ENCODE results near the gene CACNA2D3. TPM values are rescaled to one million over a fixed set of nuclear protein-coding genes. Genes with fewer than 3 reads are reported as not detected.

CACNA2D3 gene
- total and polyA plus RNA-seq, 12 donors: 0.51 to 43.5 (median 19.3) TPM

GRCh38 chr3:55119268-55119667, 996.9 kb downstream of the CACNA2D3 start:
- Histone ChIP-seq H3K27me3 (peaks cover 0 to 4% (median 0%) of the 10 kb centered on the region in 7 donors), H3K36me3 (no peaks in the 10 kb centered on the region), H3K4me1 (no peaks in the 10 kb centered on the region), H3K27ac (no peak overlapping the region), H3K9me3 (no peaks in the 10 kb centered on the region), H3K4me3 (no peak overlapping the region)
- ATAC-seq (no peak), DNase-seq (no peak)
- intact Hi-C loops (cut with DNase I): no loop called here
- 83 to 91% methylated on average over 4 of the region's 4 CpGs for WGBS, 2 donors
- no peak for TF ChIP-seq CTCF (IDR thresholded peaks at IDR 0.05)

GRCh38 chr3:55122312-55122711, 1000.0 kb downstream of the CACNA2D3 start:
- no peak for TF ChIP-seq CTCF (IDR thresholded peaks at IDR 0.05)
- Histone ChIP-seq H3K27me3 (peaks cover 0 to 17% (median 4%) of the 10 kb centered on the region in 7 donors), H3K4me3 (no peak overlapping the region), H3K9me3 (no peaks in the 10 kb centered on the region), H3K36me3 (no peaks in the 10 kb centered on the region), H3K4me1 (no peaks in the 10 kb centered on the region), H3K27ac (no peak overlapping the region)
- intact Hi-C loops (cut with DNase I): no loop called here
- DNase-seq: no peak
- WGBS, 2 donors: 80 to 81% methylated on average over 2 of the region's 2 CpGs
- no peak for ATAC-seq

Other genes starting within 250 kb of the CACNA2D3 start
- gene ACTR8, start 240.4 kb upstream of the CACNA2D3 start, total RNA-seq: 10 to 100 TPM; 24.1 to 48.4 (median 42.3) TPM
- 10 to 100 TPM; 10.8 to 14.2 TPM for gene ACTR8, start 240.4 kb upstream of the CACNA2D3 start, polyA plus RNA-seq
- gene SELENOK, start 230.7 kb upstream of the CACNA2D3 start, total RNA-seq: 100 to 1,000 TPM in 6 of 10 donors, 10 to 100 TPM in 4; 90.9 to 146 (median 101) TPM
- 100 to 1,000 TPM; 225 to 243 TPM for gene SELENOK, start 230.7 kb upstream of the CACNA2D3 start, polyA plus RNA-seq